H1 (cell line): ENCODE measurements around the gene SPTBN1. TPM values are rescaled to one million over a fixed set of nuclear protein-coding genes. Genes with fewer than 3 reads are reported as not detected.

ENCODE experiments used
- CTCF ChIA-PET: fragments of 300-600 bp; sonication (Branson Sonifier 250); formaldehyde crosslinking; loops from one replicate; lab custom pipeline; 2021; ENCODE audit not compliant: partially characterized antibody; lab: Charles Lee
- POLR2A ChIA-PET: fragments of 300-600 bp; sonication (Branson Sonifier 250); formaldehyde crosslinking; loops from one replicate; lab custom pipeline; 2021; ENCODE audit warnings: inconsistent platforms; ENCODE audit not compliant: partially characterized antibody; lab: Charles Lee
- DNase-seq, 2 experiments: peaks; one replicate each; pipeline versions ENCODE4 v3.0.0 to v3.0.0-alpha.2; 2010 to 2022; ENCODE audit warnings: low spot score in 2 of 2, low read depth in 1 of 2, mixed read lengths in 1 of 2
- FAIRE-seq: peaks from 2 replicates; lab custom pipeline; 2011; peaks lifted over from hg19 to GRCh38; lab: Jason Lieb, UNC
- H2AFZ ChIP-seq: 2 replicates; pipeline ENCODE4 v1.8.1; 2012; ENCODE audit warnings: low read length, inconsistent platforms
- H2AK5ac ChIP-seq: 2 replicates; pipeline ENCODE4 v1.6.1; 2013; ENCODE audit warnings: low read depth, low read length
- H2BK120ac ChIP-seq: replicated peaks from 2 replicates; pipeline ENCODE3; 2013; ENCODE audit warnings: low read depth, low read length, inconsistent platforms
- H2BK12ac ChIP-seq: 2 replicates; pipeline ENCODE4 v1.6.1; 2013; ENCODE audit warnings: low read depth, low read length
- H2BK15ac ChIP-seq: 2 replicates; pipeline ENCODE4 v1.6.1; 2013; ENCODE audit warnings: low read length
- H2BK20ac ChIP-seq: 2 replicates; pipeline ENCODE4 v1.6.1; 2013; ENCODE audit warnings: low read length
- H2BK5ac ChIP-seq: 2 replicates; pipeline ENCODE4 v1.6.1; 2013; ENCODE audit warnings: low read depth, low read length
- H3K14ac ChIP-seq: 2 replicates; pipeline ENCODE4 v1.6.1; 2013; ENCODE audit warnings: inconsistent platforms; ENCODE audit not compliant: insufficient read length
- H3K18ac ChIP-seq: 2 replicates; pipeline ENCODE4 v1.6.1; 2013; ENCODE audit warnings: low read length; ENCODE audit errors: extremely low read depth
- H3K23ac ChIP-seq: 2 replicates; pipeline ENCODE4 v1.6.1; 2013; ENCODE audit warnings: inconsistent platforms; ENCODE audit not compliant: insufficient read length
- H3K23me2 ChIP-seq: 2 replicates; pipeline ENCODE4 v1.6.1; 2013; ENCODE audit warnings: low read depth, low read length
- H3K27ac ChIP-seq: 2 replicates; pipeline ENCODE4 v1.6.1; 2011; ENCODE audit warnings: low read depth, low read length, inconsistent platforms
- H3K27me3 ChIP-seq, 4 experiments: replicated peaks in 1 of 4; 1 replicate in 1 of 4; 2 replicates in 3 of 4; pipeline versions ENCODE4 v1.6.1 to v1.8.1; 2011 to 2013; ENCODE audit warnings: low read length in 3 of 4, mild to moderate bottlenecking in 3 of 4, inconsistent platforms in 2 of 4, mixed read lengths in 2 of 4, moderate library complexity in 1 of 4; ENCODE audit not compliant: control insufficient read depth in 3 of 4, insufficient read depth in 3 of 4; ENCODE audit errors: extremely low read depth in 1 of 4
- H3K36me3 ChIP-seq, 4 experiments: 2 replicates each; pipeline versions ENCODE4 v1.6.1 to v1.8.1; 2011 to 2013; ENCODE audit warnings: mild to moderate bottlenecking in 4 of 4, low read length in 3 of 4, moderate library complexity in 2 of 4, control low read depth in 1 of 4, inconsistent platforms in 1 of 4; ENCODE audit not compliant: insufficient read depth in 4 of 4, control insufficient read depth in 2 of 4
- H3K4ac ChIP-seq: replicated peaks from 2 replicates; pipeline ENCODE3; 2013; ENCODE audit warnings: low read length, low read depth, mixed read lengths, inconsistent platforms; ENCODE audit not compliant: insufficient read length
- H3K4me1 ChIP-seq, 4 experiments: replicated peaks in 1 of 4; 1 replicate in 1 of 4; 2 replicates in 3 of 4; pipeline versions ENCODE4 v1.6.1 to v1.8.1; 2011 to 2013; ENCODE audit warnings: low read length in 3 of 4, inconsistent platforms in 2 of 4, mixed read lengths in 1 of 4; ENCODE audit not compliant: insufficient read depth in 4 of 4, control insufficient read depth in 3 of 4
- H3K4me2 ChIP-seq, 2 experiments: 2 replicates each; pipeline versions ENCODE4 v1.6.1 to v1.8.1; 2011 to 2013; ENCODE audit warnings: low read depth in 2 of 2, low read length in 2 of 2, control low read depth in 1 of 2, inconsistent platforms in 1 of 2, mild to moderate bottlenecking in 1 of 2; ENCODE audit not compliant: insufficient read depth in 1 of 2
- H3K4me3 ChIP-seq, 4 experiments: fragments of 200-600, 300-600 bp in 1 of 4; sonication (generic), shearing (Covaris generic), sonication (Bioruptor Twin) in 1 of 4; 2 replicates each; pipeline versions ENCODE4 v1.5.1 to v1.8.1; 2011 to 2016; ENCODE audit warnings: low read length in 4 of 4, low read depth in 3 of 4, control low read depth in 2 of 4, inconsistent platforms in 2 of 4, mild to moderate bottlenecking in 2 of 4, mixed read lengths in 1 of 4, moderate library complexity in 1 of 4; ENCODE audit not compliant: insufficient read depth in 2 of 4; ENCODE audit errors: extremely low read depth in 1 of 4
- H3K56ac ChIP-seq: replicated peaks from 2 replicates; pipeline ENCODE3; 2013; ENCODE audit warnings: low read depth, mild to moderate bottlenecking, mixed read lengths, low read length, inconsistent platforms; ENCODE audit not compliant: insufficient read length
- H3K79me1 ChIP-seq: 2 replicates; pipeline ENCODE4 v1.6.1; 2013; ENCODE audit warnings: low read depth, low read length, control low read depth
- H3K79me2 ChIP-seq, 2 experiments: 2 replicates each; pipeline versions ENCODE4 v1.6.1 to v1.8.1; 2012 to 2013; ENCODE audit warnings: low read length in 2 of 2, mild to moderate bottlenecking in 2 of 2, inconsistent platforms in 1 of 2; ENCODE audit not compliant: insufficient read depth in 2 of 2, control insufficient read depth in 1 of 2
- H3K9ac ChIP-seq, 4 experiments: replicated peaks in 1 of 4; 1 replicate in 1 of 4; 2 replicates in 3 of 4; pipeline versions ENCODE4 v1.6.1 to v1.8.1; 2011 to 2013; ENCODE audit warnings: low read depth in 3 of 4, low read length in 3 of 4, control low read depth in 2 of 4, mild to moderate bottlenecking in 2 of 4, moderate library complexity in 2 of 4, inconsistent platforms in 1 of 4; ENCODE audit errors: extremely low read depth in 1 of 4
- H3K9me3 ChIP-seq, 2 experiments: 2 replicates each; pipeline versions ENCODE4 v1.6.1 to v1.8.1; 2012 to 2013; ENCODE audit warnings: mild to moderate bottlenecking in 2 of 2, moderate library complexity in 2 of 2, control low read depth in 1 of 2, inconsistent platforms in 1 of 2, low read depth in 1 of 2, low read length in 1 of 2, mixed read lengths in 1 of 2; ENCODE audit not compliant: insufficient read depth in 2 of 2
- H4K20me1 ChIP-seq, 2 experiments: replicated peaks in 1 of 2; 2 replicates each; pipeline versions ENCODE3 to v1.8.1; 2011 to 2013; ENCODE audit warnings: inconsistent platforms in 2 of 2, low read length in 2 of 2, mild to moderate bottlenecking in 1 of 2; ENCODE audit not compliant: insufficient read depth in 2 of 2, control insufficient read depth in 1 of 2
- H4K5ac ChIP-seq: 2 replicates; pipeline ENCODE4 v1.6.1; 2013; ENCODE audit warnings: low read length, low read depth, mixed read lengths, inconsistent platforms; ENCODE audit not compliant: insufficient read length
- H4K8ac ChIP-seq: 2 replicates; pipeline ENCODE4 v1.8.0; 2013; ENCODE audit warnings: mild to moderate bottlenecking, moderate library complexity, low read length, inconsistent platforms; ENCODE audit not compliant: insufficient read depth; ENCODE audit errors: extremely low read depth
- H4K91ac ChIP-seq: replicated peaks from 2 replicates; pipeline ENCODE3; 2013; ENCODE audit warnings: low read length, mixed read lengths, inconsistent platforms; ENCODE audit not compliant: insufficient read length
- CBX5 ChIP-seq: fragments of 300-800, 300-1000 bp; sonication (generic); IDR thresholded peaks from 2 replicates; pipeline ENCODE4 v1.7.1; 2016; ENCODE audit warnings: antibody characterized with exemption, low read length, low read depth
- GABPA ChIP-seq: IDR thresholded peaks from 2 replicates; pipeline ENCODE4 v1.6.1; 2011; ENCODE audit warnings: mild to moderate bottlenecking, low read length, moderate library complexity, borderline replicate concordance; ENCODE audit not compliant: insufficient read depth
- HDAC6 ChIP-seq: IDR thresholded peaks from one replicate; pipeline ENCODE4 v1.7.1; 2012; ENCODE audit warnings: low read depth, mild to moderate bottlenecking, inconsistent platforms, low read length, moderate library complexity
- KDM1A ChIP-seq: fragments of 200-600, 300-600 bp; sonication (generic); IDR thresholded peaks from 2 replicates; pipeline ENCODE4 v1.7.1; 2016; ENCODE audit warnings: mild to moderate bottlenecking, low read length, borderline replicate concordance
- PHF8 ChIP-seq: fragments of 200-600 bp; sonication (generic); conservative IDR thresholded peaks from 2 replicates; pipeline ENCODE4 v1.7.1; 2012; ENCODE audit warnings: low read depth, mild to moderate bottlenecking, inconsistent platforms, low read length, moderate library complexity
- POLR2A ChIP-seq, 2 experiments: IDR thresholded peaks; 1 replicate in 1 of 2; 2 replicates in 1 of 2; pipeline ENCODE4 v1.6.1; 2011; ENCODE audit warnings: low read depth in 2 of 2, low read length in 2 of 2, mild to moderate bottlenecking in 2 of 2; ENCODE audit errors: control extremely low read depth in 1 of 2
- RFX5 ChIP-seq: IDR thresholded peaks from 2 replicates; pipeline ENCODE4 v1.6.1; 2011; ENCODE audit warnings: low read depth, low read length, improper control_type of control experiment, borderline replicate concordance
- SIN3A ChIP-seq, 2 experiments: IDR thresholded peaks in 1 of 2; conservative IDR thresholded peaks in 1 of 2; 2 replicates each; pipeline ENCODE4 v1.6.1; 2011 to 2012; ENCODE audit warnings: low read length in 2 of 2, improper control_type of control experiment in 1 of 2, low read depth in 1 of 2, mild to moderate bottlenecking in 1 of 2
- SIX5 ChIP-seq: IDR thresholded peaks from 2 replicates; pipeline ENCODE4 v1.6.1; 2011; ENCODE audit warnings: mild to moderate bottlenecking, low read depth, low read length
- SP2 ChIP-seq: IDR thresholded peaks from 2 replicates; pipeline ENCODE4 v1.6.1; 2012; ENCODE audit warnings: mild to moderate bottlenecking, low read length, inconsistent platforms
- SUZ12 ChIP-seq: fragments of 200-600 bp; sonication (generic); IDR thresholded peaks from 2 replicates; pipeline ENCODE4 v1.6.1; 2012; ENCODE audit warnings: mild to moderate bottlenecking, inconsistent platforms, low read length, moderate library complexity, mixed read lengths
- TCF12 ChIP-seq: IDR thresholded peaks from 2 replicates; pipeline ENCODE4 v1.6.1; 2011; ENCODE audit warnings: low read depth, mild to moderate bottlenecking, low read length
- YY1 ChIP-seq: IDR thresholded peaks from 2 replicates; pipeline ENCODE4 v1.6.1; 2011; ENCODE audit warnings: low read depth, mild to moderate bottlenecking, low read length
- WGBS, 2 experiments: shearing (Covaris generic) in 1 of 2; methylation state at CpG; one replicate each; pipeline versions ENCODE4 v1.1.6 to v1.1.7; 2013 to 2015; ENCODE audit warnings: low lambda C conversion rate in 2 of 2, mixed read lengths in 2 of 2, inconsistent platforms in 1 of 2, low coverage in 1 of 2, missing lambda C conversion rate in 1 of 2; ENCODE audit not compliant: insufficient replicate concordance in 2 of 2, insufficient coverage in 1 of 2, insufficient read length in 1 of 2; ENCODE audit errors: extremely low coverage in 1 of 2, missing lambda C conversion rate in 1 of 2; 5-methylcytosine and 5-hydroxymethylcytosine counted together
- polyA plus RNA-seq, 7 experiments: library from polyadenylated mRNA; depleted of rRNA in 3 of 7; stranded (reverse) in 5 of 7; unstranded in 2 of 7; fragments of >200 nt in 5 of 7; fragments of 200-250 nt in 2 of 7; gene quantifications; 1 replicate in 5 of 7; 2 replicates in 1 of 7; 4 replicates in 1 of 7; pipeline versions ENCODE4 v1.2.1 to v1.2.3, GENCODE V29; 2011 to 2013; ENCODE audit warnings: missing spikeins in 2 of 7, mixed read lengths in 2 of 7
- total RNA-seq: library from RNA; stranded (reverse); fragmentation: NEBNext Ultra II Directional; extraction: Animal tissue kit (Norgen Biotek cat#: 25700); gene quantifications from 2 replicates; pipeline ENCODE4 v1.2.1, GENCODE V29; 2021

SPTBN1 gene
- total and polyA plus RNA-seq, 2 of the 8 experiments (the other 6 are each of a cell fraction or from before 2014, with no cell fraction given): 31.8 to 180 TPM

DNA sequence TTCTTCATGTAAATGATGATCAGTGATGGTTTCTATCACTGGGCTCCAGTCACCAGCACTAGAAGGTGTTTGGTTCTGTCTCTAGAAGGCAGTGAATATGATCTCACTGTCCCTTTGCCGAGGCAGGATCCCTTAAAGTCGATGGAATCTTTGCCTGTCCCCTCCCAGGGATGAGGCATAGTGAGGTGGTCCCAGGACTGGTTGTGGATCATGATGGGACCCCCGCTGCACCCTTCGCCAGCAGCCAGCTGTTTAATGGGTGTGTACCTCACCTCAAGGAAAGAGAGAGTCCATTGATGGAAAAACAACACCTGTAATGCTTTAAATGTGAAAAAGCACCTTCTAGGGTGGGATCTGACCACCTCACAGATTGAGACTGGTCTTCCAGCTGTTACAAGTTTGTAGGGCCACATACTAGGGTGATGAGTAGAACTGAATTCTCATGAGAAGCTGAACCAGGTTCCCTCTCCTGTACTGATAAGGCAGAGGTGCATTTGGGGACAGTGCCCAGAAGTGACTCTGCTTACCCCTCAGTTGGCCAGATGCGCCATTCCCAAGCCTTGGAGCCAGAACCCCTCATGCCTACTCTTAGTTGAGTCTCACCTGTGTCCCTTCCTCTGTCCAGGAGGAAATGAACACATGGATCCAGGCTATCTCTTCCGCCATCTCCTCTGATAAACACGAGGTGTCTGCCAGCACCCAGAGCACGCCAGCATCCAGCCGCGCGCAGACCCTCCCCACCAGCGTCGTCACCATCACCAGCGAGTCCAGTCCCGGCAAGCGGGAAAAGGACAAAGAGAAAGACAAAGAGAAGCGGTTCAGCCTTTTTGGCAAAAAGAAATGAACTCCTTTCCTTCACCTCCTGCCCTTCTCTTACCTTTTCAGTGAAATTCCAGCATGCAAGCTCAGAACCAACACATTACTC lies 211.9 kb downstream of the SPTBN1 start:
- no peak overlapping the region for H3K23ac ChIP-seq
- H3K27me3 ChIP-seq: no peaks in the 10 kb centered on the region
- FAIRE-seq (no peak), DNase-seq (no peak)
- H3K18ac ChIP-seq: no peak overlapping the region
- no peak overlapping the region for H3K56ac ChIP-seq
- ChIA-PET POLR2A (no interaction called here), CTCF (interaction anchor here (0.6 to 9.5 kb wide), 3 partner anchors 9 to 38 kb away, joined by 5 to 179 read pairs (median 47); no protein-coding TSS in a partner anchor)
- no peak overlapping the region for H4K5ac ChIP-seq
- H3K4ac ChIP-seq: no peak overlapping the region
- no peak overlapping the region for H3K14ac ChIP-seq
- no peak overlapping the region for H2BK12ac ChIP-seq
- H2BK20ac ChIP-seq: no peak overlapping the region
- no peaks in the 10 kb centered on the region for H3K79me1 ChIP-seq
- H3K23me2 ChIP-seq: no peaks in the 10 kb centered on the region
- no peak overlapping the region for H2AK5ac ChIP-seq
- H2BK120ac ChIP-seq: no peak overlapping the region
- peaks cover 2% of the 10 kb centered on the region in 2 experiments for H4K20me1 ChIP-seq
- no peak overlapping the region for H3K27ac ChIP-seq
- no peak overlapping the region for H3K4me2 ChIP-seq
- no peak overlapping the region for H2BK15ac ChIP-seq
- no peak overlapping the region for H3K4me3 ChIP-seq
- no peak overlapping the region for H2AFZ ChIP-seq
- H3K79me2 ChIP-seq: no peaks in the 10 kb centered on the region
- peaks cover 0 to 3% (median 0%) of the 10 kb centered on the region in 4 experiments; a peak in 4 of 7 replicates for H3K4me1 ChIP-seq
- no peak overlapping the region for H4K91ac ChIP-seq
- H2BK5ac ChIP-seq: no peak overlapping the region
- H3K9me3 ChIP-seq: no peaks in the 10 kb centered on the region
- no peak overlapping the region for H4K8ac ChIP-seq
- peaks cover 16 to 61% (median 42%) of the 10 kb centered on the region in 4 experiments for H3K36me3 ChIP-seq
- no peak overlapping the region for H3K9ac ChIP-seq
- 92% methylated on average over 17 of the region's 17 CpGs; no CpG with 5 or more reads in 1 of the 2 experiments for WGBS, 2 experiments
- no peak for TF ChIP-seq POLR2A (IDR thresholded peaks at IDR 0.05; ENCODE audit: control extremely low read depth in 1 of 2, low read depth in 2 of 2, low read length in 2 of 2)
- no peak for TF ChIP-seq SIN3A (conservative IDR thresholded peaks at IDR 0.05 in 1 of 2, IDR thresholded peaks at IDR 0.05 in 1 of 2; ENCODE audit: low read depth in 1 of 2, low read length in 2 of 2)
- TF ChIP-seq SP2: no peak
- no peak for TF ChIP-seq SIX5
- no peak for TF ChIP-seq PHF8
- no peak for TF ChIP-seq TCF12
- TF ChIP-seq HDAC6: no peak
- no peak for TF ChIP-seq KDM1A
- no peak for TF ChIP-seq YY1
- TF ChIP-seq CBX5: no peak
- no peak for TF ChIP-seq GABPA
- TF ChIP-seq SUZ12: no peak
- no peak for TF ChIP-seq RFX5
